ENCODE measurements around the gene KLHL22.
"Not testable (repeated sequence)": the region's sequence is repeated elsewhere in the genome, so short reads cannot be mapped to it uniquely, and the experiment has no call there.

Gene KLHL22

GRCh38 chr22:20396639-20397038 lies 99.0 kb downstream of the KLHL22 start:
- no peak for DNase-seq

- DNase-seq = no peak
Measured at GRCh38 chr22:20395907-20396287, 99.7 kb downstream of the KLHL22 start.

GRCh38 chr22:20395181-20395906 lies 100.3 kb downstream of the KLHL22 start:
- no peak for DNase-seq

- peak; percentile 80 for DNase-seq
Measured at GRCh38 chr22:20393705-20394476, 101.7 kb downstream of the KLHL22 start, which contains the start of gene ZNF74. Gene ZNF74, plus strand, starts transcription at chr22:20394151. Its CDS starts 478 bp downstream, at chr22:20394629.

DNA sequence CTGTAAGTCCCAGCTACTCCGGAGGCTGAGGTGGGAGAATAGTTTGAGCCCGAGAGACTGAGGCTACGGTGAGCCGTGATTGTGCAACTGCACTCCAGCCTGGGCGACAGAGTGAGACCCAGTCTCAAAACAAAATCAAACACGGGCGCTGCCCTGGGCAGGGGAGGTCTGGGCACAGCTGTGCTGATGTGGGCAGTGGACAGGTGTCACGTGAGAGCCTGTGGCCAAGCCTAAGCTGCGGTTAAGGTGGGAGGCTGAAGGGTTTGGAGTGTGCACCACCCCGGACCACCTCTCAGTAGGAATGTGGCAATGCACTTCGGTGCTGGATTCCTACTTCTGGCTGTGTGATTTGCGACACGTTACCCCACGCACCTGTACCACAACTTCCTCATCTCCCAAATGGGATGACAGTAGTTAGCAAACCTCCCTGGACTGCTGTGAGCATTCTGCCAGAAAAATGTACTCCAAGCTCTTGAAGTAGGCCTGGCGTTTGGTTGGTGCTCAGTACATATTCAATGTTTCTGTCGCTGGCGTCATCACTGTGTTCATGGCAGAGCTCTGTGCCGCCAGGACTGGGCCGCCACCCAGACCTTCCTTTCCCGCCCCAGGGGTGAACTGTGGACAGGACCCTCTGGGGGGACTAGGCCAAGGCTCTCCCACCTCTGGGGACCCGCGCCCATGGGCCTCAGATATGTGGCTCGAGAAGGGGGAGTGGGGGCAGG lies 102.5 kb downstream of the KLHL22 start:
- DNase-seq = no peak

GRCh38 chr22:20392365-20392881 lies 103.2 kb downstream of the KLHL22 start:
- not testable (repeated sequence) for DNase-seq
